ENCODE results near the gene ADAMTS12.

Gene ADAMTS12

GRCh38 chr5:33480876-33481275 lies 410.9 kb downstream of the ADAMTS12 start:
- in situ Hi-C loops (cut with HindIII; ENCODE audit: low pct_unique_long_range_greater_than_20kb, low sequenced_read_pairs): no loop called here
- no peak for TF ChIP-seq JUND (IDR thresholded peaks at IDR 0.05; ENCODE audit: low read depth)
- no peak for DNase-seq (ENCODE audit: low read depth in 1 of 2, low spot score in 1 of 2)

- in situ Hi-C loops (cut with HindIII; ENCODE audit: low pct_unique_long_range_greater_than_20kb, low sequenced_read_pairs): no loop called here
- TF ChIP-seq JUND (IDR thresholded peaks at IDR 0.05; ENCODE audit: low read depth): no peak
- DNase-seq (ENCODE audit: low read depth in 1 of 2, low spot score in 1 of 2): no peak
Measured at GRCh38 chr5:33479311-33479710, 412.5 kb downstream of the ADAMTS12 start.

GRCh38 chr5:33477816-33478215 lies 414.0 kb downstream of the ADAMTS12 start:
- TF ChIP-seq JUND (IDR thresholded peaks at IDR 0.05; ENCODE audit: low read depth): no peak
- in situ Hi-C loops (cut with HindIII; ENCODE audit: low pct_unique_long_range_greater_than_20kb, low sequenced_read_pairs): no loop called here
- DNase-seq (ENCODE audit: low read depth in 1 of 2, low spot score in 1 of 2): no peak

- no peak for TF ChIP-seq JUND (IDR thresholded peaks at IDR 0.05; ENCODE audit: low read depth)
- DNase-seq (ENCODE audit: low read depth in 1 of 2, low spot score in 1 of 2): no peak
- in situ Hi-C loops (cut with HindIII; ENCODE audit: low pct_unique_long_range_greater_than_20kb, low sequenced_read_pairs): no loop called here
Measured at GRCh38 chr5:33476992-33477391, 414.8 kb downstream of the ADAMTS12 start.

GRCh38 chr5:33475706-33476105 lies 416.1 kb downstream of the ADAMTS12 start:
- no peak for TF ChIP-seq JUND (IDR thresholded peaks at IDR 0.05; ENCODE audit: low read depth)
- in situ Hi-C loops (cut with HindIII; ENCODE audit: low pct_unique_long_range_greater_than_20kb, low sequenced_read_pairs): no loop called here
- DNase-seq (ENCODE audit: low read depth in 1 of 2, low spot score in 1 of 2): no peak

GRCh38 chr5:33474931-33475499 lies 416.8 kb downstream of the ADAMTS12 start:
- no peak for TF ChIP-seq JUND (IDR thresholded peaks at IDR 0.05; ENCODE audit: low read depth)

GRCh38 chr5:33474004-33474403 lies 417.8 kb downstream of the ADAMTS12 start:
- TF ChIP-seq JUND (IDR thresholded peaks at IDR 0.05; ENCODE audit: low read depth): no peak
- DNase-seq (ENCODE audit: low read depth in 1 of 2, low spot score in 1 of 2): no peak

More at GRCh38 chr5:33474931-33475499, 416.8 kb downstream of the ADAMTS12 start:
- no peak for DNase-seq (ENCODE audit: low read depth in 1 of 2, low spot score in 1 of 2)
- in situ Hi-C loops (cut with HindIII; ENCODE audit: low pct_unique_long_range_greater_than_20kb, low sequenced_read_pairs): no loop called here

More at GRCh38 chr5:33474004-33474403, 417.8 kb downstream of the ADAMTS12 start:
- in situ Hi-C loops (cut with HindIII; ENCODE audit: low pct_unique_long_range_greater_than_20kb, low sequenced_read_pairs): no loop called here

Measured in T47D (cell line).